PC-3 (cell line): ENCODE results near the gene ADGRL3. TPM values are rescaled to one million over a fixed set of nuclear protein-coding genes. Genes with fewer than 3 reads are reported as not detected.

Experiments used
- ATAC-seq: fragments of 200-7000 bp; cut with Tn5 transposase; 2 replicates; pipeline ENCODE4 v1.9.1; 2020; ENCODE audit warnings: mild to moderate bottlenecking, moderate library complexity
- BruUV-seq: library from RNA; stranded (reverse); fragments of 400-500 nt; replicated peaks from 2 replicates; lab custom pipeline; 2021; lab: Mats Ljungman, UMichigan
- CTCF ChIA-PET: fragments of 300-600 bp; sonication (Branson Sonifier 250); formaldehyde crosslinking; loops from one replicate; lab custom pipeline; 2022; ENCODE audit warnings: antibody characterized with exemption; lab: Charles Lee
- POLR2A ChIA-PET: fragments of 300-600 bp; sonication (Branson Sonifier 250); formaldehyde crosslinking; loops from one replicate; lab custom pipeline; 2022; ENCODE audit warnings: antibody characterized with exemption; ENCODE audit not compliant: unreplicated experiment; lab: Charles Lee
- DNase-seq: peaks from one replicate; pipeline ENCODE4 v3.0.0-alpha.2; 2015
- H2AFZ ChIP-seq: fragments of 300-600 bp; sonication (generic); 2 replicates; pipeline ENCODE4 v1.6.0; 2016; ENCODE audit warnings: antibody characterized with exemption, low read length
- H3F3A ChIP-seq: fragments of 300-600 bp; sonication (generic); one replicate; pipeline ENCODE4 v1.6.0; 2017; ENCODE audit warnings: antibody characterized with exemption, low read length, control low read depth, mild to moderate bottlenecking; ENCODE audit not compliant: unreplicated experiment
- H3K27ac ChIP-seq: fragments of 300-600 bp; sonication (generic); 2 replicates; pipeline ENCODE4 v1.5.1; 2016; ENCODE audit warnings: mild to moderate bottlenecking, low read length
- H3K27me3 ChIP-seq: fragments of 300-600 bp; sonication (generic); 2 replicates; pipeline ENCODE4 v1.6.1; 2016; ENCODE audit warnings: low read length, mixed read lengths
- H3K36me3 ChIP-seq: fragments of 300-600 bp; sonication (generic); 2 replicates; pipeline ENCODE4 v1.6.1; 2016; ENCODE audit warnings: low read depth, mixed run types, low read length, mixed read lengths
- H3K4me1 ChIP-seq: fragments of 300-600 bp; sonication (generic); 2 replicates; pipeline ENCODE4 v1.5.1; 2016; ENCODE audit warnings: low read length; ENCODE audit not compliant: insufficient read depth
- H3K4me2 ChIP-seq: fragments of 300-600 bp; sonication (generic); 2 replicates; pipeline ENCODE4 v1.6.0; 2016; ENCODE audit warnings: low read length
- H3K4me3 ChIP-seq: fragments of 300-600 bp; sonication (generic); 2 replicates; pipeline ENCODE4 v1.5.1; 2016; ENCODE audit warnings: mild to moderate bottlenecking, low read length, mixed read lengths
- H3K79me2 ChIP-seq: fragments of 300-600 bp; sonication (generic); 2 replicates; pipeline ENCODE4 v1.6.1; 2017; ENCODE audit warnings: low read length, mixed read lengths
- H3K9ac ChIP-seq: fragments of 300-600 bp; sonication (generic); 2 replicates; pipeline ENCODE4 v1.6.0; 2016; ENCODE audit warnings: mild to moderate bottlenecking, low read length
- H3K9me2 ChIP-seq: fragments of 300-600 bp; sonication (generic); replicated peaks from 2 replicates; pipeline ENCODE4 v1.6.1; 2016; ENCODE audit warnings: mixed run types, low read length, mixed read lengths
- H3K9me3 ChIP-seq: fragments of 300-600 bp; sonication (generic); 2 replicates; pipeline ENCODE4 v1.6.1; 2016; ENCODE audit warnings: low read length, mixed read lengths
- H4K20me1 ChIP-seq: fragments of 300-600 bp; sonication (generic); 2 replicates; pipeline ENCODE4 v1.6.1; 2016; ENCODE audit warnings: low read length, mixed read lengths
- CTCF ChIP-seq: fragments of 300-600 bp; sonication (generic); conservative IDR thresholded peaks from 2 replicates; pipeline ENCODE4 v1.5.1; 2017; ENCODE audit warnings: antibody characterized with exemption, low read depth, mild to moderate bottlenecking, low read length
- EZH2 ChIP-seq: fragments of 300-600 bp; sonication (generic); IDR thresholded peaks from one replicate; pipeline ENCODE4 v1.6.1; 2017; ENCODE audit warnings: antibody characterized with exemption, mild to moderate bottlenecking, low read length; ENCODE audit not compliant: unreplicated experiment
- EZH2phosphoT487 ChIP-seq: fragments of 300-600 bp; sonication (generic); IDR thresholded peaks from 2 replicates; pipeline ENCODE4 v1.6.1; 2018; ENCODE audit warnings: mild to moderate bottlenecking, antibody characterized with exemption, low read length, borderline replicate concordance
- intact Hi-C: fragments of 100-400 bp; cut with micrococcal nuclease; formaldehyde crosslinking; loops from 2 replicates; pipeline ENCODE4 v1.9.0; 2023
- total RNA-seq: library from RNA; depleted of rRNA; stranded (reverse); fragments of >200 nt; gene quantifications from 2 replicates; pipeline ENCODE4 v1.2.3, GENCODE V29; 2014

Gene ADGRL3
- total RNA-seq, 1 experiment from 2014 or later: 0.66 TPM

- Histone ChIP-seq H3K36me3 (no peaks in the 10 kb centered on the region), H3K9me2 (no peaks in the 10 kb centered on the region), H3K9me3 (no peaks in the 10 kb centered on the region), H2AFZ (peak overlapping the region; percentile 44), H3K4me3 (no peak overlapping the region), H3K4me2 (no peak overlapping the region), H3K27me3 (no peaks in the 10 kb centered on the region), H3K27ac (no peak overlapping the region), H3K9ac (no peak overlapping the region), H3K4me1 (no peaks in the 10 kb centered on the region), H3F3A (no peaks in the 10 kb centered on the region), H4K20me1 (no peaks in the 10 kb centered on the region), H3K79me2 (no peaks in the 10 kb centered on the region)
- no peak for TF ChIP-seq EZH2
- TF ChIP-seq CTCF: no peak
- TF ChIP-seq EZH2phosphoT487: no peak
- ChIA-PET CTCF (no interaction called here), POLR2A (interaction anchor here (0.6 kb wide), 1 partner anchor 37 kb away, joined by 4 read pairs; no protein-coding TSS in a partner anchor)
- intact Hi-C loops: no loop called here
- no TSS peak for BruUV-seq
- no peak for DNase-seq
- no peak for ATAC-seq
Observed at GRCh38 chr4:61301271-61301670, 101.1 kb downstream of the ADGRL3 start.

GRCh38 chr4:61308033-61308432 lies 107.9 kb downstream of the ADGRL3 start:
- H3K4me3 ChIP-seq: no peak overlapping the region
- H3K4me1 ChIP-seq: no peaks in the 10 kb centered on the region
- H3K79me2 ChIP-seq: no peaks in the 10 kb centered on the region
- no peak overlapping the region for H3K27ac ChIP-seq
- no peak overlapping the region for H3K9ac ChIP-seq
- no peaks in the 10 kb centered on the region for H3F3A ChIP-seq
- no TSS peak for BruUV-seq
- no peaks in the 10 kb centered on the region for H3K36me3 ChIP-seq
- no peaks in the 10 kb centered on the region for H3K27me3 ChIP-seq
- TF ChIP-seq EZH2 (no peak), EZH2phosphoT487 (no peak), CTCF (no peak)
- CTCF ChIA-PET: no interaction called here
- H2AFZ ChIP-seq: no peak overlapping the region
- ATAC-seq: no peak
- no peak for DNase-seq
- POLR2A ChIA-PET: no interaction called here
- H3K4me2 ChIP-seq: no peak overlapping the region
- intact Hi-C loops: no loop called here
- 0 out of 2 replicates have a peak, but pooled peaks cover 4% of the 10 kb centered on the region for H3K9me2 ChIP-seq
- no peaks in the 10 kb centered on the region for H3K9me3 ChIP-seq
- no peaks in the 10 kb centered on the region for H4K20me1 ChIP-seq

GRCh38 chr4:61309616-61310015 lies 109.5 kb downstream of the ADGRL3 start:
- Histone ChIP-seq H4K20me1 (no peaks in the 10 kb centered on the region), H3K4me3 (no peak overlapping the region), H3K9me3 (no peaks in the 10 kb centered on the region), H3K9me2 (0 out of 2 replicates have a peak, but pooled peaks cover 4% of the 10 kb centered on the region), H2AFZ (no peak overlapping the region), H3K27ac (no peak overlapping the region), H3K4me1 (no peaks in the 10 kb centered on the region), H3K9ac (no peak overlapping the region), H3K27me3 (no peaks in the 10 kb centered on the region), H3K79me2 (no peaks in the 10 kb centered on the region), H3K36me3 (no peaks in the 10 kb centered on the region), H3K4me2 (no peak overlapping the region), H3F3A (no peaks in the 10 kb centered on the region)
- ChIA-PET CTCF (no interaction called here), POLR2A (no interaction called here)
- BruUV-seq: no TSS peak
- DNase-seq (no peak), ATAC-seq (no peak)
- intact Hi-C loops: no loop called here
- TF ChIP-seq EZH2 (no peak), CTCF (no peak), EZH2phosphoT487 (no peak)
